GM21619 (cell line): ENCODE results near the gene FHL1.

Experiments
- ATAC-seq: cut with Tn5 transposase; IDR thresholded peaks from one replicate; pipeline ENCODE4 v1.9.1; 2021; ENCODE audit not compliant: unreplicated experiment

The FHL1 gene

GRCh38 chrX:136185401-136186022, 38.2 kb downstream of the FHL1 start:
- ATAC-seq, result no peak

- ATAC-seq, result no peak
These were observed 38.7 kb downstream of the FHL1 start for GRCh38 chrX:136186023-136186413.

- no peak for ATAC-seq
These were observed 41.9 kb downstream of the FHL1 start for GRCh38 chrX:136189222-136189621.

GRCh38 chrX:136190038-136190713, 42.8 kb downstream of the FHL1 start:
- ATAC-seq, result no peak

- ATAC-seq, result no peak
These were observed 43.8 kb downstream of the FHL1 start for GRCh38 chrX:136191171-136191570.

- no peak for ATAC-seq
These were observed 44.8 kb downstream of the FHL1 start for GRCh38 chrX:136192135-136192534.

- no peak for ATAC-seq
These were observed 45.6 kb downstream of the FHL1 start for GRCh38 chrX:136192839-136193414.

GRCh38 chrX:136193771-136194170, 46.4 kb downstream of the FHL1 start:
- no peak for ATAC-seq

GRCh38 chrX:136194536-136194935, 47.2 kb downstream of the FHL1 start:
- no peak for ATAC-seq

GRCh38 chrX:136195247-136195646, 47.9 kb downstream of the FHL1 start:
- ATAC-seq, result no peak

GRCh38 chrX:136196691-136197155, 49.4 kb downstream of the FHL1 start:
- ATAC-seq, result no peak

GRCh38 chrX:136198010-136198409, 50.7 kb downstream of the FHL1 start:
- ATAC-seq, result no peak

GRCh38 chrX:136198678-136199243, 51.4 kb downstream of the FHL1 start:
- no peak for ATAC-seq

- ATAC-seq, result no peak
These were observed 52.0 kb downstream of the FHL1 start for GRCh38 chrX:136199365-136199764.

- ATAC-seq, result no peak
These were observed 53.1 kb downstream of the FHL1 start for GRCh38 chrX:136200466-136200865.

GRCh38 chrX:136201601-136202000, 54.3 kb downstream of the FHL1 start:
- ATAC-seq, result no peak

- no peak for ATAC-seq
These were observed 55.6 kb downstream of the FHL1 start for GRCh38 chrX:136202889-136203288.

GRCh38 chrX:136203438-136203837, 56.1 kb downstream of the FHL1 start:
- no peak for ATAC-seq

- ATAC-seq, result no peak
These were observed 56.6 kb downstream of the FHL1 start for GRCh38 chrX:136203951-136204350.

- ATAC-seq, result no peak
These were observed 57.2 kb downstream of the FHL1 start for GRCh38 chrX:136204571-136204970.

GRCh38 chrX:136205882-136206380, 58.6 kb downstream of the FHL1 start:
- no peak for ATAC-seq

- no peak for ATAC-seq
These were observed 59.6 kb downstream of the FHL1 start for GRCh38 chrX:136206916-136207315.
